Activated B cell treated with CpG ODN at 0.5 μM for 24 hours (primary cell): ENCODE measurements around the gene OVAAL. TPM values are rescaled to one million over a fixed set of nuclear protein-coding genes. Genes with fewer than 3 reads are reported as not detected.

Experiments
- ATAC-seq: fragments of 200-7000 bp; cut with Tn5 transposase; one replicate; pipeline ENCODE4 v1.10.0; 2021; ENCODE audit warnings: low read depth, mild to moderate bottlenecking, moderate library complexity
- CTCF ChIA-PET: fragments of 350-600 bp; sonication (Branson Sonifier 250); formaldehyde crosslinking; loops from one replicate; lab custom pipeline; 2021; ENCODE audit warnings: antibody characterized with exemption; lab: Charles Lee
- POLR2A ChIA-PET: fragments of 350-600 bp; sonication (Branson Sonifier 250); formaldehyde crosslinking; loops from one replicate; lab custom pipeline; 2021; ENCODE audit warnings: antibody characterized with exemption; lab: Charles Lee
- DNase-seq: peaks from one replicate; pipeline ENCODE4 v3.0.0; 2022
- H3K27ac Mint-ChIP-seq: one replicate; pipeline ENCODE4 v1.8.0; 2020; ENCODE audit warnings: mixed read lengths
- H3K27me3 Mint-ChIP-seq: one replicate; pipeline ENCODE4 v1.8.0; 2021; ENCODE audit warnings: mixed read lengths
- H3K36me3 Mint-ChIP-seq: one replicate; pipeline ENCODE4 v1.8.0; 2021; ENCODE audit warnings: low read depth, mixed read lengths
- H3K4me1 Mint-ChIP-seq: one replicate; pipeline ENCODE4 v1.8.0; 2021; ENCODE audit warnings: mixed read lengths
- H3K4me3 Mint-ChIP-seq: one replicate; pipeline ENCODE4 v1.8.0; 2020; ENCODE audit warnings: mild to moderate bottlenecking, mixed read lengths
- H3K9me3 Mint-ChIP-seq: one replicate; pipeline ENCODE4 v1.8.0; 2020; ENCODE audit warnings: mixed read lengths
- CTCF ChIP-seq: fragments of 200-600 bp; IDR thresholded peaks from one replicate; pipeline ENCODE4 v1.8.0; 2022; ENCODE audit warnings: antibody characterized with exemption, mild to moderate bottlenecking
- intact Hi-C: fragments of 100-400 bp; cut with micrococcal nuclease; formaldehyde crosslinking; loops from one replicate; pipeline ENCODE4 v1.15.1; 2024
- total RNA-seq: library from RNA; stranded (reverse); gene quantifications from 2 replicates; pipeline ENCODE4 v1.2.3, GENCODE V29; 2022

OVAAL gene
- total RNA-seq, result not detected in 2 replicates

- Mint-ChIP-seq H3K27me3 (peaks cover 10% of the 10 kb centered on the region), H3K4me1 (no peaks in the 10 kb centered on the region), H3K27ac (no peak within 1 kb of the TSS), H3K36me3 (no peaks in the 10 kb centered on the region), H3K9me3 (no peaks in the 10 kb centered on the region), H3K4me3 (no peak within 1 kb of the TSS)
- DNase-seq, result no peak
- TF ChIP-seq CTCF, result no peak
- intact Hi-C loops, result no loop called here
- ChIA-PET CTCF (no interaction called here), POLR2A (no interaction called here)
- ATAC-seq, result no peak
Observed at GRCh38 chr1:180558664-180559063, at the start of gene OVAAL. OVAAL (plus strand) TSS chr1:180558964.

GRCh38 chr1:180510882-180511281 lies 47.9 kb upstream of the OVAAL start:
- H3K36me3 Mint-ChIP-seq, result no peaks in the 10 kb centered on the region
- no peaks in the 10 kb centered on the region for H3K4me1 Mint-ChIP-seq
- no peak for TF ChIP-seq CTCF
- CTCF ChIA-PET, result interaction anchor here (7.4 kb wide), 1 partner anchor 352 kb away, joined by 157 read pairs; no protein-coding TSS in a partner anchor
- ATAC-seq (no peak), DNase-seq (no peak)
- intact Hi-C loops, result no loop called here
- H3K27ac Mint-ChIP-seq, result no peak overlapping the region
- POLR2A ChIA-PET, result interaction anchor here (1.2 kb wide), 1 partner anchor 8 kb away, joined by 4 read pairs; no protein-coding TSS in a partner anchor
- peaks cover 10% of the 10 kb centered on the region for H3K27me3 Mint-ChIP-seq
- H3K4me3 Mint-ChIP-seq, result no peak overlapping the region
- H3K9me3 Mint-ChIP-seq, result no peaks in the 10 kb centered on the region

GRCh38 chr1:180513531-180513930 lies 45.2 kb upstream of the OVAAL start:
- no peaks in the 10 kb centered on the region for H3K9me3 Mint-ChIP-seq
- ChIA-PET POLR2A (interaction anchor here (0.6 kb wide), 1 partner anchor 283 kb away, joined by 11 read pairs; no protein-coding TSS in a partner anchor), CTCF (interaction anchor here (7.4 kb wide), 1 partner anchor 349 kb away, joined by 157 read pairs; no protein-coding TSS in a partner anchor)
- TF ChIP-seq CTCF, result no peak
- DNase-seq, result no peak
- no peaks in the 10 kb centered on the region for H3K36me3 Mint-ChIP-seq
- no peak for ATAC-seq
- H3K4me3 Mint-ChIP-seq, result no peak overlapping the region
- intact Hi-C loops, result no loop called here
- H3K27me3 Mint-ChIP-seq, result peaks cover 10% of the 10 kb centered on the region
- H3K4me1 Mint-ChIP-seq, result no peaks in the 10 kb centered on the region
- H3K27ac Mint-ChIP-seq, result no peak overlapping the region

GRCh38 chr1:180515364-180515763 lies 43.4 kb upstream of the OVAAL start:
- ChIA-PET POLR2A (interaction anchor here (1.9 kb wide), 1 partner anchor 13 kb away, joined by 7 read pairs; the partner anchor contains the start of gene ACBD6), CTCF (interaction anchor here (0.8 to 7.4 kb wide), 13 partner anchors 11 to 650 kb away, joined by 3 to 157 read pairs (median 5); partner anchors contain the start of gene ACBD6)
- Mint-ChIP-seq H3K4me3 (no peak overlapping the region), H3K9me3 (no peaks in the 10 kb centered on the region), H3K27ac (no peak overlapping the region), H3K36me3 (no peaks in the 10 kb centered on the region), H3K4me1 (no peaks in the 10 kb centered on the region), H3K27me3 (peaks cover 10% of the 10 kb centered on the region)
- intact Hi-C loops, result loop anchor here (1.0 to 5.0 kb wide), 3 partner anchors 12 to 651 kb away; no protein-coding TSS in a partner anchor
- DNase-seq, result no peak
- no peak for ATAC-seq
- no peak for TF ChIP-seq CTCF

GRCh38 chr1:180515857-180516388 lies 42.8 kb upstream of the OVAAL start:
- Mint-ChIP-seq H3K27me3 (peaks cover 8% of the 10 kb centered on the region), H3K4me3 (no peak overlapping the region), H3K4me1 (no peaks in the 10 kb centered on the region), H3K9me3 (no peaks in the 10 kb centered on the region), H3K27ac (no peak overlapping the region), H3K36me3 (no peaks in the 10 kb centered on the region)
- CTCF ChIA-PET, result interaction anchor here (0.7 to 7.4 kb wide), 16 partner anchors 12 to 650 kb away, joined by 3 to 157 read pairs (median 4); partner anchors contain the start of gene ACBD6
- POLR2A ChIA-PET, result interaction anchor here (1.9 kb wide), 1 partner anchor 14 kb away, joined by 7 read pairs; the partner anchor contains the start of gene ACBD6
- DNase-seq, result no peak
- intact Hi-C loops, result loop anchor here (1.0 to 5.0 kb wide), 5 partner anchors 13 to 650 kb away; no protein-coding TSS in a partner anchor
- no peak for TF ChIP-seq CTCF
- peak; percentile 89 for ATAC-seq
